NCI-H1694 (cell line): ENCODE measurements around the gene GPN2.

Experiments
- DNase-seq: peaks from one replicate; lab custom pipeline; 2025; lab: John Stamatoyannopoulos, UW

Gene GPN2

DNA sequence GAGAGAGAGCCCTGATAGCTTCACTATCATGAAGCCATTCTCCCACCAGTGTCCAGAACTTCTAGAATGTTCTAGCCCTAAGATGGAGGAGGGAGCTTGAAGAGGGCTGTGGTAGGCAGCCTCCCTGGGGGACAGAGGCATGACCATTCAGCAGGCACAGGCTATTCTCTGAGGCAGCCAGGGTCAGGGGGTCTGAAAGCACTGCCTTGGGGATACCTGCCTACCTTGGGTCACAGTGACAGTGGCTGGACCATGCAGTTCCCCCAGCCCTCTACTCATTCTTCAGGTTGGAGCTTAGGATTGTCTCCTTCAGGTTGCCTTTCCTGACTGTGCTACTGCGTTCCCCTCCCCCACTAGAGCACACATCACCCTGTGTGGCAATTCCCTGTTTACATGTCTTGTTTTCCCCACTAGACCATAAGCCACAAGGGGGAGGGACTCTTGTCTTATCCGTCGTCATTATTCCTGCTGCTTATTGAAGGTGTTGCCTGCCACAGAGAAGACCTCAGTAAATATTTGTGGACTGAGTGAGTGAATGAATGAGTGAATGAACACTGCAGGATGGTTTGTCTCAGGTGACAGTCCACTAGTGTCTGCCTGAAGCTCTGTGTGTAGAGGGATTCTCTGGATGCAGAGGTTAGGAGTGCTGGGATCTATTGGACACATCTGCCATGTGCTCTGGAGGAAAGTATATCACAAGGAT is 58.4 kb downstream of the GPN2 start:
- DNase-seq = no peak

DNA sequence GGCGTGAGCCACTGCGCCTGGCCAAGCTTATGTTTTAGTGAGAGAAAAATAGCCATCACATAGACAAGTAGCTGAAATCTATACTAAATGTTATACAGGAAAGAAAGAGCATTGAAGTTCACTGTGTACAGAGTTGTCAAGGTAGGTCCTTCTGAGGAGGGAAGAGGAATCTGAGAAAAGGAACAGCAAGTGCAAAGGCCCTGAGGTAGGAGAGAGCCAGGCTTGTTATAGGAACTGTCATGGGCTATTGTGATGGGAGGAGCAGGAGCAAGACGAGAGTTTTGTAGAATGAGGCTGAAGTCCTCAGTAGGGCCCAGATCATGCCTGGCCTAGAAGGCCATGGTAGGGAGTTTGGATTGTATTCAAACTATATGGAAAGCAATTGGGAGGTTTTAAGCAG is 59.0 kb downstream of the GPN2 start:
- DNase-seq = no peak

DNA sequence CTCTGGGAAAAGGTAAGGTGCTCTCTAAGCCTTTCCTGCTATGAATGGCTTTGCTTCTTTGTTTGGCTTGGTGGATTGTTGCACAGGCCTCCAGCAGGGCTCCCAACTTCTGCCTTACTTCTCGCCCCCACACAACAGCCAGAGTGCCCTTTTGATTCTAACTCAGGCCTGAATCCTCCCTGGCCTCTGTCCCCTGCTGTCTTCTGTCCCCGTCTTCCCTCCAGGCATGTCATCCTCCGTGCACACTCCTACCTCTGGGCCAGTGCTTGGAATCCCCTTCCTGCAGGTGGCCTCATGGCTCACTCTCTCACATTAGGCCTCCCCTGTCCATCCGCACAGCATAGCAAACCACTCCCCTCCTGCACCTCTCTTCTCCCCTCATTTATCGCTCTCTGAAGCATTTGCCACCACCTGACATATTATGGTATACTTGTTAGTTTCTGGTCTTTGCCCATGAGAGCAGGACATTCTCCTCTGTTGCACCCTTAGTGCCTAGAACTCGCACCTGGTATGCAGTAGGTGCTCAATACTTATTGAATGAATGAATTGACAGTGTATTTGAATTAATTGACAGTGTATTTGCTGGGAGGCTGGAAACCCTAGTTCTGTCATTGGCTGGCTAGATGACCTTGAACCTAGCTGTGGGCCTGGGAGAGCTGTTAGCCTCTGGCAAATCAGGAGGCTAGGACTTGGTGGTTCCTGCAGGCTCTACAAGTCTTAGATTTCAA is 60.7 kb downstream of the GPN2 start:
- DNase-seq = no peak

DNA sequence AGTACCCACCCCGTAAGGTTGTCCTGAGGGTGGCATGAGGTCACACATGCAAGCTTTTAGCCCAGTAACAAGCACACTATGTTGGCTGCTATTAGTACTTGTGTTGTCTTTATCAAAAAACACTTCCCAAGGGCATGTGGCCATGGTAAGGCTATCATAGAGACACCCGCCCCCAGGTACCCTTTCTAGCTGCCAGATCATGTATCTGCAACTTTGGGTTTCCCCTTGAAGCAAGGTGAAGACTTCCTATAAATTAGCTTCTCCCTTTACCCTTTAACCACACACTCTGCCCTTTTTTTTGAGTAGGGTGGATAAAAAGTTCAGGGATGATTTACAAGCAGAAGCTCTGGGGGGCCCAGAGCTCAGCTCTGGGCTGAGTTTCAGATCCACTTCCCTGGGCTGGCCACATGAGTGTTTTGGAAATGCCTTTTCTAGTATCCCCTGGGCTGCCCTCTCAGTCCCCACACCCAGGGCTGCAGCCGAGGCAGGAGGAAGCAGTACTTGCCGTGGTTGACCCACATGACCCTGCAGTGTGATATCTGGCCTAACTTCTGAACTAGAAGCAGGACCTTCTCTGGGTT is 61.6 kb downstream of the GPN2 start:
- no peak for DNase-seq

DNA sequence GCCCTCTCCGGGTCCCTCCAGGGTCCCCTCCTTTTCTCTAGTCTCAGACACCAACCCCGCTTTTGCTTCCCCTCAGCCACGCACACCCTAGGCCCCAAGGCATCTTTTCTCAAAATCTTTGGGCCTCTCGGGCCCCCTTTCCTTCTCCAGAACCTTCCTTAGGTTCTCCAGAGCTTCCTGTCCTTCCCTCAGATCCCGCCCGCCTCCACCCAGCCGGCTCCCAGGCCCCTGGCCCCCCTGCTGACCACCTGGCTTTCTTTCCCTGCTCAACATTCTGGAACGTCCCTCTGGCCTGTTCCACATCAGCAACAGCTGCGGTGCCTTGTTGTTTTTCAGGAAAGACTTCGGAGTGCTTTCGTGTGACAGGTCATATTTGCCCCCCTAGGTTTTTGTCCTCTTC is 62.4 kb downstream of the GPN2 start:
- no peak for DNase-seq

DNA sequence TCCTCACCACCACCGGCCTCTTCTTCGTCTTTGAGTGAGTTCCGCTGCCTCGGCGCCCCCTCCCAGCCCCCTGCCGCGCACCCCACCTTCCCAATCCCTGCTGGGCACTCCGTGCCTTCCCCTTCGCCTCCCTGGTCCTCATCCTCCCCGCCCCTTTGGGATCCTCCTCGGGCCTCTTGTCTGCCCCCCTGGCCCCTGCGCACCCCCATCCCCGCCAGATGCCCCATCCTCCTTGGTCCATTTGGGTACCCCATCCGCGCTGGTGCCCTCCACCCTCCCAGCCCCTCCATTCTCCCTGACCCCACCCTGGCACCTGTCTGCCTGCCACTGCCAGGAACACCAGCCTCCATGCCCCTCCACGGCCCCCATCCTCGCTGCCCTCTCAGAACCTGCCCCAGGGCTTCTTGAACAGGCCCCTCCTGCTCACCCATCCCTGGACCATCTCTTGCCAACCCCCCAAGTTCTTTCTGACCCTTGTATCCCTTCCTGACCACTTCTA is 62.9 kb downstream of the GPN2 start:
- DNase-seq = no peak

DNA sequence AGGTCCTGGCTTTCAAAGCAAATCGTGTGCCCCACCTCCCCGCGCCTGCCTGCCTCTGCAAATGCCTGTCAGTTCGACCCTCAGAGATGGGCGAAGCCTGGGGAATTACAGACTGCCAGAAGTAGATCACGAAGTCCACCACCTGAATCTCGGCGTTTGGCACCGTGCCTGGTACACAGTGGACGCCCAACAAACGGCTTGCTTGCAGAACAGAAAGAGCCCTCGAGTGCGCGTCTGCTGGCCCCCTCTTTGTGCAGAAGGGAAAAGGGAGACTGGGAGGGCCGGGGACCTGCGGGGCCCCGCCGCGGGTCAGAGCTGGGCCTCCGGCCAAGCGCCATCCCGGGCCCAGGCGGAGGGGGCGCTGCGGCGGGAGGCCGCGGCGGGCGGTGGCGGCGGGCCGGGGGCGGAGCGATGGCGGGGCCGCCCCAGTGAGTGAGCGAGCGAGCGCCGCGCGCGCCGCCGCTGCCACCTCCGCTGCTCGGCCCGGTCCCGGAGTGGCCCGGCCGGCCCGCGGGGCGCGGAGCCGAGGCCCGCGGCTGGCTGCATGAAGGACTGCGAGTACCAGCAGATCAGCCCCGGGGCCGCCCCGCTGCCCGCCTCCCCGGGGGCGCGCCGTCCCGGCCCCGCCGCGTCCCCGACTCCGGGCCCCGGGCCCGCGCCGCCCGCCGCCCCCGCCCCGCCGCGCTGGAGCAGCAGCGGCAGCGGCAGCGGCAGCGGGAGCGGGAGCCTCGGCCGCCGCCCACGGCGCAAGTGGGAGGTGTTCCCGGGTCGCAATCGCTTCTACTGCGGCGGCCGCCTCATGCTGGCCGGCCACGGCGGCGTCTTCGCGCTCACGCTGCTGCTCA is 63.6 kb downstream of the GPN2 start, which contains the start of gene ZDHHC18:
TSS of gene ZDHHC18 (plus strand) at position 428 of the 845 bp plus-strand sequence. CDS start at position 545, 117 bp downstream.
- no peak for DNase-seq
